Esophagus squamous epithelium (tissue), 5 donors: Measurements from ENCODE around the gene PLEKHS1. TPM values are rescaled to one million over a fixed set of nuclear protein-coding genes. Genes with fewer than 3 reads are reported as not detected.

Experiments used
- DNase-seq: peaks from one replicate; lab custom pipeline; 2025; lab: John Stamatoyannopoulos, UW
- H3K27ac ChIP-seq, 4 donors: fragments of 200-600 bp; sonication (generic); one replicate each; pipeline ENCODE4 v1.5.1; 2016 to 2019; ENCODE audit warnings: mild to moderate bottlenecking in 1 of 4
- H3K27me3 ChIP-seq, 4 donors: fragments of 200-600 bp; sonication (generic); 1 replicate in 3 of 4; 2 replicates in 1 of 4; pipeline versions ENCODE4 v1.5.1 to v1.6.0; 2017 to 2021; ENCODE audit warnings: antibody characterized with exemption in 1 of 4
- H3K36me3 ChIP-seq, 3 donors: fragments of 200-600 bp; sonication (generic); one replicate each; pipeline ENCODE4 v1.5.1; 2016 to 2019
- H3K4me1 ChIP-seq, 3 donors: fragments of 200-600 bp; sonication (generic); one replicate each; pipeline ENCODE4 v1.5.1; 2017 to 2019
- H3K4me3 ChIP-seq, 4 donors: fragments of 200-600 bp; sonication (generic); 1 replicate in 3 of 4; 2 replicates in 1 of 4; pipeline ENCODE4 v1.5.1; 2016 to 2019; ENCODE audit warnings: mild to moderate bottlenecking in 2 of 4, moderate library complexity in 1 of 4
- H3K9me3 ChIP-seq, 3 donors: fragments of 200-600 bp; sonication (generic); one replicate each; pipeline ENCODE4 v1.5.1; 2016 to 2019
- CTCF ChIP-seq, 6 experiments: fragments of 450-650 bp in 4 of 6; fragments of 200-600 bp in 2 of 6; sonication (generic) in 2 of 6; IDR thresholded peaks; one replicate each; pipeline ENCODE4 v1.5.1; 2016 to 2019; ENCODE audit warnings: antibody characterized with exemption in 6 of 6, mild to moderate bottlenecking in 4 of 6, moderate library complexity in 4 of 6
- POLR2A ChIP-seq, 4 donors: fragments of 450-650 bp; IDR thresholded peaks; one replicate each; pipeline ENCODE4 v1.6.1; 2017; ENCODE audit warnings: antibody characterized with exemption in 4 of 4, mild to moderate bottlenecking in 4 of 4, moderate library complexity in 3 of 4
- WGBS, 2 donors: methylation state at CpG; one replicate each; pipeline ENCODE4 v1.1.5; 2018; 5-methylcytosine and 5-hydroxymethylcytosine counted together
- intact Hi-C: fragments of 100-400 bp; cut with DNase I; formaldehyde crosslinking; loops from one replicate; pipeline ENCODE4 v1.15.0; 2022
- total RNA-seq, 4 donors: library from RNA; depleted of rRNA; stranded (reverse); fragments of >200 nt; gene quantifications; one replicate each; pipeline ENCODE4 v1.1.0, GENCODE V29; 2016
- donor health status: DM: yes; HTN: yes; CAD: no.

PLEKHS1 gene
- total RNA-seq, 4 donors from 2014 or later, result 0.82 TPM; not detected in 3

GRCh38 chr10:113732966-113733365, 18.5 kb upstream of the PLEKHS1 start:
- Histone ChIP-seq H3K27me3 (no peaks in the 10 kb centered on the region), H3K4me1 (peaks cover 0 to 12% (median 0%) of the 10 kb centered on the region in 3 donors), H3K27ac (no peak overlapping the region), H3K4me3 (no peak overlapping the region), H3K36me3 (peaks cover 0 to 30% (median 5%) of the 10 kb centered on the region in 3 donors), H3K9me3 (no peaks in the 10 kb centered on the region)
- WGBS, 2 donors, result 63 to 75% methylated on average over 4 of the region's 4 CpGs
- no peak for DNase-seq
- intact Hi-C loops, result no loop called here
- TF ChIP-seq CTCF (IDR thresholded peaks at IDR 0.05) (no peak), POLR2A (IDR thresholded peaks at IDR 0.05) (no peak)

GRCh38 chr10:113733635-113734034, 17.8 kb upstream of the PLEKHS1 start:
- WGBS, 2 donors, result 93 to 95% methylated on average over 4 of the region's 4 CpGs
- Histone ChIP-seq H3K27ac (no peak overlapping the region), H3K4me3 (no peak overlapping the region), H3K27me3 (no peaks in the 10 kb centered on the region), H3K4me1 (peaks cover 0 to 12% (median 0%) of the 10 kb centered on the region in 3 donors), H3K9me3 (no peaks in the 10 kb centered on the region), H3K36me3 (peaks cover 0 to 23% (median 5%) of the 10 kb centered on the region in 3 donors)
- intact Hi-C loops, result no loop called here
- DNase-seq, result no peak
- TF ChIP-seq CTCF (IDR thresholded peaks at IDR 0.05) (no peak), POLR2A (IDR thresholded peaks at IDR 0.05) (no peak)

- intact Hi-C loops, result no loop called here
- Histone ChIP-seq H3K4me3 (no peak overlapping the region), H3K9me3 (no peaks in the 10 kb centered on the region), H3K36me3 (peaks cover 0 to under 1% (median 0%) of the 10 kb centered on the region in 3 donors), H3K27ac (no peak overlapping the region), H3K27me3 (no peaks in the 10 kb centered on the region), H3K4me1 (peaks cover 0 to 12% (median 0%) of the 10 kb centered on the region in 3 donors)
- 0 to 5% methylated on average over 2 of the region's 2 CpGs for WGBS, 2 donors
- no peak for DNase-seq
- no peak for TF ChIP-seq CTCF (IDR thresholded peaks at IDR 0.05)
- no peak for TF ChIP-seq POLR2A (IDR thresholded peaks at IDR 0.05)
These were observed 15.6 kb upstream of the PLEKHS1 start for GRCh38 chr10:113735913-113736312.

GRCh38 chr10:113736576-113736975, 14.9 kb upstream of the PLEKHS1 start:
- TF ChIP-seq CTCF (IDR thresholded peaks at IDR 0.05) (no peak), POLR2A (IDR thresholded peaks at IDR 0.05) (no peak)
- Histone ChIP-seq H3K27ac (no peak overlapping the region), H3K9me3 (no peaks in the 10 kb centered on the region), H3K4me3 (no peak overlapping the region), H3K4me1 (peaks cover 0 to 12% (median 0%) of the 10 kb centered on the region in 3 donors), H3K36me3 (no peaks in the 10 kb centered on the region), H3K27me3 (no peaks in the 10 kb centered on the region)
- intact Hi-C loops, result no loop called here
- no peak for DNase-seq
- WGBS, 2 donors, result 13 to 33% methylated on average over 1 of the region's 1 CpG

GRCh38 chr10:113739031-113739430, 12.5 kb upstream of the PLEKHS1 start:
- TF ChIP-seq CTCF (IDR thresholded peaks at IDR 0.05) (no peak), POLR2A (IDR thresholded peaks at IDR 0.05) (no peak)
- intact Hi-C loops, result no loop called here
- Histone ChIP-seq H3K4me3 (no peak overlapping the region), H3K36me3 (no peaks in the 10 kb centered on the region), H3K27me3 (no peaks in the 10 kb centered on the region), H3K9me3 (no peaks in the 10 kb centered on the region), H3K4me1 (peaks cover 0 to 12% (median 0%) of the 10 kb centered on the region in 3 donors), H3K27ac (no peak overlapping the region)
- no peak for DNase-seq
- WGBS, 2 donors, result 75 to 79% methylated on average over 4 of the region's 4 CpGs
